SK-N-SH treated with all-trans-retinoic acid at 6 μM for 48 hours (cell line): Measurements from ENCODE around the gene PIMREG.

ENCODE experiments used
- BACH2 ChIP-seq: fragments of 250-450 bp; sonication (Bioruptor Pico); IDR thresholded peaks from 2 replicates; pipeline ENCODE4 v1.9.0; 2021; ENCODE audit warnings: mild to moderate bottlenecking, borderline replicate concordance
- PATZ1 ChIP-seq: fragments of 250-450 bp; sonication (Bioruptor Pico); IDR thresholded peaks from 2 replicates; pipeline ENCODE4 v1.8.0; 2020; ENCODE audit warnings: mild to moderate bottlenecking, moderate library complexity, borderline replicate concordance
- ZNF565 ChIP-seq: fragments of 450-650 bp; formaldehyde crosslinking; conservative IDR thresholded peaks from 2 replicates; pipeline ENCODE4 v1.5.0; 2020; ENCODE audit warnings: low read depth, mild to moderate bottlenecking, moderate library complexity

GRCh38 chr17:6461246-6461645 is 17.0 kb downstream of the PIMREG start:
- no peak for TF ChIP-seq BACH2 (CRISPR knock-in tag)
- no peak for TF ChIP-seq PATZ1
- TF ChIP-seq ZNF565 (CRISPR knock-in tag): no peak
